Measurements from ENCODE around the gene TSPAN3. TPM values are rescaled to one million over a fixed set of nuclear protein-coding genes. Genes with fewer than 3 reads are reported as not detected.
A peak's percentile ranks its signal among the peaks of the same experiment; 100 is the strongest.

Gene TSPAN3
- total RNA-seq, 1 donor from 2014 or later = 113 TPM

DNA sequence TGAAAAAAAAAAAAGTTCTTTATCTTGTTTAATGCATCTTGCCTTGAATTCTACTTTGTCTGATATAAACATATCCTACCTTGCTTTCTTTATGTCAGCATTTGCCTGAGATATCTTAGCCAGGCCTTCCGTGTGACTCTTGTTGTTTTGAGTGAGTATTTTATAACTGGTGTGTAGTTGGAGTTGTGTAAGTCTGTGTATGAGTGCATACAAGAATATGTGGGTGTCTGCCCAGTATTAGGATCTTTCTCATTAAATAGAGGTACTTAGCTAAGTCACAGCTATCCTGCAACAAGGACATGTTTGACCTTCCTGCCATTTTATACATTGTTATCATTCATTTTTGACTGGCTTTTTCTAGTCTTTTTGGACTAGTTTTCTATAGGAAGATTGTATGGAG is 22.5 kb upstream of the TSPAN3 start:
- no peak overlapping the region for H3K27ac Mint-ChIP-seq
- no peak for DNase-seq
- intact Hi-C loops (cut with micrococcal nuclease) = no loop called here
- no peak overlapping the region for H3K4me3 Mint-ChIP-seq
- no peaks in the 10 kb centered on the region for H3K27me3 Mint-ChIP-seq
- H3K4me1 Mint-ChIP-seq = no peaks in the 10 kb centered on the region
- no peaks in the 10 kb centered on the region for H3K9me3 Mint-ChIP-seq
- TF ChIP-seq, protein P1, sequence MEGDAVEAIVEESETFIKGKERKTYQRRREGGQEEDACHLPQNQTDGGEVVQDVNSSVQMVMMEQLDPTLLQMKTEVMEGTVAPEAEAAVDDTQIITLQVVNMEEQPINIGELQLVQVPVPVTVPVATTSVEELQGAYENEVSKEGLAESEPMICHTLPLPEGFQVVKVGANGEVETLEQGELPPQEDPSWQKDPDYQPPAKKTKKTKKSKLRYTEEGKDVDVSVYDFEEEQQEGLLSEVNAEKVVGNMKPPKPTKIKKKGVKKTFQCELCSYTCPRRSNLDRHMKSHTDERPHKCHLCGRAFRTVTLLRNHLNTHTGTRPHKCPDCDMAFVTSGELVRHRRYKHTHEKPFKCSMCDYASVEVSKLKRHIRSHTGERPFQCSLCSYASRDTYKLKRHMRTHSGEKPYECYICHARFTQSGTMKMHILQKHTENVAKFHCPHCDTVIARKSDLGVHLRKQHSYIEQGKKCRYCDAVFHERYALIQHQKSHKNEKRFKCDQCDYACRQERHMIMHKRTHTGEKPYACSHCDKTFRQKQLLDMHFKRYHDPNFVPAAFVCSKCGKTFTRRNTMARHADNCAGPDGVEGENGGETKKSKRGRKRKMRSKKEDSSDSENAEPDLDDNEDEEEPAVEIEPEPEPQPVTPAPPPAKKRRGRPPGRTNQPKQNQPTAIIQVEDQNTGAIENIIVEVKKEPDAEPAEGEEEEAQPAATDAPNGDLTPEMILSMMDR (IDR thresholded peaks at IDR 0.05) = no peak
- no peak for ATAC-seq (ENCODE audit: low read depth)
- no peaks in the 10 kb centered on the region for H3K36me3 Mint-ChIP-seq (ENCODE audit: low read depth)
- ChIA-PET CTCF (no interaction called here), POLR2A (interaction anchor here (0.7 kb wide), 1 partner anchor 22 kb away, joined by 6 read pairs; the partner anchor contains the start of gene TSPAN3)

DNA sequence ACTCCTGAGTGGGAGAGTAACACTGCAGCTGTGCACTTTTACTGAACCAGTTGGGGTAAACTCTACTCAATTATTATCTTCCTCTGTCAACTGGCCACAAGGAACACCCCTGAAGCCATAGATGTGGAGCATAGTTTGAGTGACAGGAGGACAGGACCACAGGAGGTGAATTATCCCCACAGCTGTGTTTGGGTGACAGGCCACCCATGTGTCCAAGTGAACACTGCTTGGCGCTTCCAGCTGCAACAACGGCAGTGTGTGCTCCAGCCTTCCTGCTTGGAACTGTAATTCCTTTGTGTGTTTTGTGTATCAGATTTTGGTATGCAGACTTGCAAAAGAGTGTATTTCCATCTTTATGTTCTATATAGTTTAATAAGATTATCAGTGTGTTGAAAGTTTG is 20.2 kb upstream of the TSPAN3 start:
- Mint-ChIP-seq H3K9me3 (no peaks in the 10 kb centered on the region), H3K4me1 (peaks cover 6% of the 10 kb centered on the region), H3K4me3 (no peak overlapping the region), H3K36me3 (ENCODE audit: low read depth) (no peaks in the 10 kb centered on the region), H3K27ac (no peak overlapping the region), H3K27me3 (no peaks in the 10 kb centered on the region)
- ATAC-seq (ENCODE audit: low read depth) = no peak
- DNase-seq = no peak
- TF ChIP-seq, protein P1 (IDR thresholded peaks at IDR 0.05) = no peak
- CTCF ChIA-PET = no interaction called here
- POLR2A ChIA-PET = no interaction called here
- intact Hi-C loops (cut with micrococcal nuclease) = no loop called here

DNA sequence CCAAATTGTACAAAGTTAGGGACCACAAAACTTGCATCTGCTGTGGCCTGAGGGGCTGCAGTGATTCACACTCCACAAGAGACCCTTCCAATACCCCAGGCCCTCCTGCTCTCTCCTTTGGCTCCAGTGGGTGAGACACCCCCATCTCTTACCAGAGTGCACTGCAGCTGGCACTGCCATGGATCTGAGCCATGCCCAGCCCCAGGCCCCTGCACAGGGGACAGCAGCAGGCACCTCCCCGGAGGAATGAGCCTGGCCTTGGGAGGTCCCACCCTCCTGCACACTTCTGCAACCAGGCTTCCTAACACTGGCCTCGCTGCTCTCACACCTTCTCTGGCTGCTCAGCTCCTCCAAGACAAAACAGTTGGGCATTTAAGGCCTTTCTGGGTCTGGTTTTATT is 16.3 kb upstream of the TSPAN3 start:
- Mint-ChIP-seq H3K4me3 (no peak overlapping the region), H3K4me1 (peaks cover 45% of the 10 kb centered on the region), H3K27ac (no peak overlapping the region), H3K36me3 (ENCODE audit: low read depth) (no peaks in the 10 kb centered on the region), H3K27me3 (no peaks in the 10 kb centered on the region), H3K9me3 (no peaks in the 10 kb centered on the region)
- CTCF ChIA-PET = no interaction called here
- TF ChIP-seq, protein P1 (IDR thresholded peaks at IDR 0.05) = no peak
- ATAC-seq (ENCODE audit: low read depth) = no peak
- intact Hi-C loops (cut with micrococcal nuclease) = loop anchor here (10.0 kb wide), 1 partner anchor 742 kb away; no protein-coding TSS in a partner anchor
- POLR2A ChIA-PET = interaction anchor here (0.8 kb wide), 1 partner anchor 17 kb away, joined by 3 read pairs; no protein-coding TSS in a partner anchor
- DNase-seq = no peak

DNA sequence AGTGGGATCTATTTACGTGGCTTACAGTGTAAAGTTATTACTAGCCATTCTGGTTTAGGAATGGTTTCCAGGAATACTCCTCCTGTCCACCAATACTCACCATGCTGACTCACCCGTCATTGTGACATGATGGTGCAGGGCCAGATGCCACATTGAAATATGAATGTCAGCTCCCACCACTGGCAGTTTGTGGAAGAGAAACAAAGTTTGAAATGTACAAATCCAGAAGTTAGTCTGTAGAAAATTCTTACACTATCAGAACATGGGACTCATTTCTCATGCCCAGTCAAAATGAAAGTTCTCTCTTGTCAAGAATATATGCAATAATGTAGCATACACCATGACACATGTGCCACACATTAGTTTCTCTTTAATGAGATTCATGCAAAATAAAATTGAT is 14.4 kb upstream of the TSPAN3 start:
- DNase-seq = no peak
- POLR2A ChIA-PET = no interaction called here
- Mint-ChIP-seq H3K4me3 (no peak overlapping the region), H3K27ac (peak overlapping the region; percentile 89), H3K36me3 (ENCODE audit: low read depth) (no peaks in the 10 kb centered on the region), H3K4me1 (peaks cover 57% of the 10 kb centered on the region), H3K27me3 (no peaks in the 10 kb centered on the region), H3K9me3 (no peaks in the 10 kb centered on the region)
- TF ChIP-seq, protein P1 (IDR thresholded peaks at IDR 0.05) = no peak
- no peak for ATAC-seq (ENCODE audit: low read depth)
- intact Hi-C loops (cut with micrococcal nuclease) = loop anchor here (10.0 kb wide), 1 partner anchor 740 kb away; no protein-coding TSS in a partner anchor
- CTCF ChIA-PET = no interaction called here

DNA sequence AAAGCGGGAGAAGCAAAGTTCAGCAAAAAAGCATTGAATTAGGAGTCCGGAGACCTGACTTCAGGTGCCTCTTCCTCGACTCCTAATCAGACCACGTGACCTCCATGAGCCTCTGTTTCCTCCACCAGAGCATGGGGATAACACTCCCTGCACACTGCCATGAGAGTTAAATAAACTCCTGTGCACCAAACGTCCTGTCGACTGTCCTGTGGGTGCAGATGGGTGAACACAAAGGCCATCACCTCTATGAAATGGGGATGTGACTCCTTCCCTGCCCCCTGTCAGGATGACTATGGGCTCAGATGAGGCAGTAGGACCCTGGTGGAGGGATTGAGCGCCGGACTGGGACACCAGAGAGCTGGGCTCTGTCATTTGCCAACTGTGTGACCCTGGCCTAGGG is 13.5 kb upstream of the TSPAN3 start:
- CTCF ChIA-PET = no interaction called here
- POLR2A ChIA-PET = interaction anchor here (1.7 kb wide), 1 partner anchor 17 kb away, joined by 14 read pairs; no protein-coding TSS in a partner anchor
- Mint-ChIP-seq H3K4me1 (peaks cover 57% of the 10 kb centered on the region), H3K36me3 (ENCODE audit: low read depth) (no peaks in the 10 kb centered on the region), H3K27ac (peak overlapping the region; percentile 89), H3K9me3 (no peaks in the 10 kb centered on the region), H3K27me3 (no peaks in the 10 kb centered on the region), H3K4me3 (peak overlapping the region; percentile 8)
- no peak for DNase-seq
- TF ChIP-seq, protein P1 (IDR thresholded peaks at IDR 0.05) = no peak
- no peak for ATAC-seq (ENCODE audit: low read depth)
- intact Hi-C loops (cut with micrococcal nuclease) = loop anchor here (5.0 to 10.0 kb wide), 2 partner anchors 103 to 740 kb away; no protein-coding TSS in a partner anchor

All from activated B cell treated with CpG ODN at 0.5 μM for 24 hours (primary cell).